Kasumi-1 (cell line): Measurements from ENCODE around the gene MYO1G.
"Not testable (repeated sequence)": the region's sequence is repeated elsewhere in the genome, so short reads cannot be mapped to it uniquely, and the experiment has no call there.

Experiments used
- DNase-seq, 2 experiments: peaks; one replicate each; lab custom pipeline; 2025; lab: John Stamatoyannopoulos, UW

The MYO1G gene

GRCh38 chr7:44936322-44936721 lies 42.5 kb downstream of the MYO1G start:
- DNase-seq = no peak

DNA sequence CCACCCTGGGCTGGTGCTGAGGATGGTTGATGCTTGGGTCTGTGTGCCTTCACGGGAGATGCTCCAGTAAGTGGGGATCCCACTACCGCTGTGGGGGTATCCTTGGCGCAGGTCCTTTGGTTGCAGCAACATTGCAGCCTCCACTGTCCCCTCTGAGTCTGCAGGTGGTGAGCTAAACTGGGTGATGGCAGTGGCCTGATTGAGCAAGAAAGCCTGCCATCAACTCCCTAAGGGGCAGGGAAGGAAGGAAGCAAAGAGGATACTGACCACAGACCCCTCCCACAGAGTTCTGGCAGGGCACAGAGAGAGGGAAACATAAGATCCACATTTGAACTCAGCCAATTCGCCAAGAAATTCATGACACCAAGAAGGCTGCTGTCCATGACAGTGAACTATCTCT lies 43.2 kb downstream of the MYO1G start:
- DNase-seq = peak; percentile 21 to 30

DNA sequence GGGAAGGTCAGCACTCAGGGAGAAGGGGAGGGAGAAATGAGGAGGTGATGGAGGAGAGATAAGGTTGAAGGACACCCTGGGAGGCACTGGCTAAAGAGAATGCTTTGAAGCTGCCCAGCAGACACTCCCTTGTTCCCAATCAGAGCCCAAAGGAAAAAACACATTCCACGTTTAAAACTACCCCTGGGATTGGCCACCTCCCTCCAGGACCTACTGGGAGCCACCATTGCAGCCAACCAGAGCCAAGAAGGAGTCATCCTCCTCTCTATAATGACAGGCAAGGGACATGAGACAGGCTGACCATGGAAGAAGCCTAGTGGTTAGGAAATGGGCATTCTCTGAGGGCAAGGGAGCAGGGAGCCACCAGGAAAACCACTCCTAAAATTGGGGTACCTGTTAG lies 43.8 kb downstream of the MYO1G start:
- DNase-seq = no peak

GRCh38 chr7:44934510-44934909 lies 44.3 kb downstream of the MYO1G start:
- not testable (repeated sequence) for DNase-seq

- no peak for DNase-seq
Measured at GRCh38 chr7:44930921-44931320, 47.9 kb downstream of the MYO1G start.

DNA sequence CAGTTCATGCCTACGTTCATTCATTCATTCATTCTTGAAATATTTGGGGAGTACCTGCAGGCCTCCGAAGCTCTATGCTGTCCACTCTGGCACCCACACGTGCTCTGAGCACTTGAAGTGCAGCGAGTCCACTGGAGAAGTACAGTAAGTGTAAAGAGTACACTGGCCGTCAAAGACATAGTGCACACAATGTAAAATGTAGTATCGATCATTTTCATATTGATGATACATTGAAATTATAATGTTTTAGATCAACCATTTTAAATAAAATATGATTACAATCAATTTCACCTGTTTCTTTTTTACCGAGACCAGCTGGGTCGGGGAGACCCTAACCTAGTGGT lies 56.5 kb downstream of the MYO1G start:
- no peak for DNase-seq

DNA sequence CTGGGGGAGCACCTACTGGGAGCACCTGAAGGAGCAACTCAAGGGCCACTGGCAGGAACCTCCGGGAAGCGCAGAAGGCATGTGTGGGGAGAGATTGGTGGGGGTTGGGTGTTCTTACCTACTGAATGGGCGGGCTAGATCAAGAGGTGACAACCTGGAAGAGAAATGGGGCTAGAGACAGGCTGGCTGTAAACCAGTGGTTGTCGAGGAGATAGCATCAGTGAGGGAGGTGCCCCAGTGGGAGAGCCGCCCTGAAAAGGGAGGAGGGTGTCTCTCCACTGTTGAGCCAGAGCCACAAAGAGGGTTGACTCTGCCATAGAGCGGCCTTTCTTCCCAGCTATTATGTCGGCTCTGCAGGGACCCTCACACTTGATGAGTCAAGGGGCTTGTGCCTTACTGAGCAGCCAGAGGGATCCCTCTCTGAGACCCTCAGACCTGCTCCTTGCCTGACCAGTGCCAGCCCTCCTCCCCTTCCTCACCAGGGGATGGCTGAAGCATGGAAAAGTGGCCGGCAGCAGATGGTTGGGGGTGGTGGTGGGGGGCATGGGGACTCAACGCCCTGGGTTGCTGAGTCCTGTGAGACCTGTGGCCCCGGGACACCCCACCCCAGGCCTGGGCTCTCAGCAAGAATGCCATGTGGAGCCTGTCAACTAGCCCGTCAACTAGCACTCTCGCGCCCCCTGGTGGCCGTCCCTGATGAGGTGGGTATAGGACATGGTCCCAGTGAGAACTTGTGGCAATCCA lies 57.0 kb downstream of the MYO1G start:
- peak; percentile 91 to 94 for DNase-seq

DNA sequence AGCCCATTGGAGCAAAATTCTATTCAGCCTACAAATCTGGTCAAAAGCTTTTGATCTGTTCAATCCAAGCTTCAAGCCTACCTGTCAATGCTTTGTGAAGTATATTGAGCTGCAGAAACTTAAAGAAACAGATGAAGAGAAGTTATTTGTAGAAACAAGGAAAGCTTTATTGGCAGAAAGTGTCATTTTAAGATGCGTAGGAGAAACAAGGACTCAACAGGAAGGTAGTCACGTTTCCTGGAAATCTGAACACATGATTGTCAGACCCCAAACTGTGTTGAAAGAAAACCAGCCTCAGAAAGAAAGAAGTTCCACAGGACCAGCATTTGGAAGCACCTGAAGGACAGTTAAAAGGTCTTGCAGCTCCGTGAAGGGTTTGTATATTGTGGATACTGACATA lies 58.7 kb downstream of the MYO1G start:
- no peak for DNase-seq

DNA sequence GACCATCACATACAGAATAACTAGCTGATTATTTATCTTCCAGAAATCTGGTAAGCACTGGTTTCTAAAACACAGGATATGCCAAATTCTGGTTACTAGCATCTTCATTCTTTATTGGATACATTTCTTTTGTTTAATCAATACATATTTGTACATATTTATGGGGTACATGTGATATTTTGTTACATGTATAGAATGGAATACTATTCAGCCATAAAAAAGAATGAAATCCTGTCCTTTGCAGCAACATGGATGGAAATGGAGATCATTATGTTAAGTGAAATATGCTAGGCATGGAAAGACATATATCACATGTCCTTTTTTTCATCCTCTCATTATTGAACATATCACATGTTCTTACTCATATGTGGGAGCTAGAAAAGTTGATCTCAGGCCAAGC lies 60.8 kb downstream of the MYO1G start:
- no peak for DNase-seq

GRCh38 chr7:44917465-44917864 lies 61.4 kb downstream of the MYO1G start:
- no peak for DNase-seq

GRCh38 chr7:44914992-44915607 lies 63.7 kb downstream of the MYO1G start:
- peak; percentile 13 to 28 for DNase-seq

DNA sequence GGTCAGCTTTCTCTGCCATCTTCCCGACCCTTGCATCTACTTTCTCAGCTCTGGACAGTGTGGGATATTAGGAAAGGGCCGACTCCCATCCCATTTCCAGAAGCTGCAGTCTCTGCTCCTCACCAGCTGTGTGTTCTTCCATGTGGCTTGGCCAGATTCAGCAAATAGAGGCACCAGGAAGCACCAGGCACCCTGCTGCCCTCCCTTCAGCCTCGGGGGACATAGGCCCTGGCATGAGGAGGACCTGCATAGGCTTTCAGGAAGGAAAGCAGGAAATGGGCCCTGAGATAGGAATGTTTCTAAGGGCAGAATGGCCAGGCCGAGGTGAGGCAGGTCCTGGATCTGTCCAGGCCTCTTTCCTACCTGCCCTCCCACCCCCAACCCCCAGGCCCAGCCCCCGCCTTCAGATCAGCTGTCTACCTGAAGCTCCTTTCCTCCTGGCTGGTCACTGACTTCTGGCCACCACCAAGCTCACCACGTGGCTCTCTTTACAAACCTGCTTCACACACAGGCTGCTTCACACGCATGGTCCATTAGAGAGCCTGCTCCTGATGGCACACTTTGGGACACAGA lies 66.0 kb downstream of the MYO1G start:
- DNase-seq = no peak
